ENCODE results near the gene ALKBH3. TPM values are rescaled to one million over a fixed set of nuclear protein-coding genes. Genes with fewer than 3 reads are reported as not detected.

The ALKBH3 gene
- total RNA-seq, 1 experiment from 2014 or later, result 36.7 TPM

DNA sequence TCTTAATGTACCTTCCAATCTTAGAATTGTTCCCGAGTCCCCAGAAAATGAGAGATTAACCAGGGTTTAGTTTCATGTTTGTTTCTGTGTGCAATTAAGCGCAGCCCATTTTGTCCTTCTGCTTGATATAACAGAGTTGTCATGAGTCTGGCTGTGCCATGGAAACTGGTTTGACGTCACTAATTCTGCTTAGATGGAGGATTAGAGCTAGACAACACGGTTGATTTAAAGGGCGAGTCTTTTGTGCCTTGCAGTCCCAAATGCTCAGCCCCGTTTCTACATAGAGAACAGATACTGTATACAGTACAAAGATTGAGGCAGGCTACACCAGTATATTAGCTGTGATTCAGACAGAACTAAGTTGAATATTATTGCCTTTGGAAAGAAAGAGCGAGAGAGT is 45.5 kb upstream of the ALKBH3 start:
- no TSS peak for BruUV-seq (replicated peaks)
- Histone ChIP-seq H3K79me2 (ENCODE audit: insufficient read depth, low read length) (no peaks in the 10 kb centered on the region), H3K27ac (ENCODE audit: low read depth, low read length) (no peak overlapping the region), H3K4me2 (ENCODE audit: low read length) (no peak overlapping the region), H3K27me3 (ENCODE audit: insufficient read depth, low read length) (no peaks in the 10 kb centered on the region), H3K9ac (ENCODE audit: low read length) (no peak overlapping the region), H3K9me3 (ENCODE audit: control insufficient read depth in 1 of 2, insufficient read depth in 1 of 2, low read depth in 1 of 2, low read length in 2 of 2) (no peaks in the 10 kb centered on the region), H2AFZ (ENCODE audit: low read depth, low read length, poor library complexity, severe bottlenecking) (no peak overlapping the region), H4K20me1 (ENCODE audit: insufficient read depth) (no peaks in the 10 kb centered on the region), H3K36me3 (ENCODE audit: control insufficient read depth in 1 of 2, insufficient read depth in 2 of 2, low read length in 2 of 2) (0 out of 4 replicates have a peak, but pooled peaks cover 0 to 2% of the 10 kb centered on the region in 2 experiments), H3K4me1 (ENCODE audit: control insufficient read depth in 1 of 2, insufficient read depth in 2 of 2, low read length in 2 of 2) (peaks cover 16 to 35% of the 10 kb centered on the region in 2 experiments), H3K9me2 (ENCODE audit: insufficient read depth) (no peaks in the 10 kb centered on the region), H3K4me3 (replicated peaks in 1 of 2; ENCODE audit: low read depth in 1 of 2, low read length in 2 of 2) (no peak overlapping the region)
- intact Hi-C loops (cut with micrococcal nuclease), result no loop called here
- TF ChIP-seq CBX3 (IDR thresholded peaks at IDR 0.05; ENCODE audit: low read depth) (no peak), EZH2phosphoT487 (IDR thresholded peaks at IDR 0.05; ENCODE audit: borderline replicate concordance) (no peak), POLR2AphosphoS5 (IDR thresholded peaks at IDR 0.05; ENCODE audit: low read depth, low read length) (no peak), RAD21 (IDR thresholded peaks at IDR 0.05; ENCODE audit: low read depth) (no peak), FOSL1 (IDR thresholded peaks at IDR 0.05; ENCODE audit: low read depth) (no peak), TCF7L2 (IDR thresholded peaks at IDR 0.05; ENCODE audit: borderline replicate concordance, extremely low read depth, insufficient read depth, insufficient read length) (no peak), ZNF274 (IDR thresholded peaks at IDR 0.05; ENCODE audit: low read depth, low read length) (no peak), POLR2A (IDR thresholded peaks at IDR 0.05; ENCODE audit: borderline replicate concordance, extremely low read depth, insufficient read depth, insufficient read length) (no peak)
- TF ChIP-seq, protein P1, sequence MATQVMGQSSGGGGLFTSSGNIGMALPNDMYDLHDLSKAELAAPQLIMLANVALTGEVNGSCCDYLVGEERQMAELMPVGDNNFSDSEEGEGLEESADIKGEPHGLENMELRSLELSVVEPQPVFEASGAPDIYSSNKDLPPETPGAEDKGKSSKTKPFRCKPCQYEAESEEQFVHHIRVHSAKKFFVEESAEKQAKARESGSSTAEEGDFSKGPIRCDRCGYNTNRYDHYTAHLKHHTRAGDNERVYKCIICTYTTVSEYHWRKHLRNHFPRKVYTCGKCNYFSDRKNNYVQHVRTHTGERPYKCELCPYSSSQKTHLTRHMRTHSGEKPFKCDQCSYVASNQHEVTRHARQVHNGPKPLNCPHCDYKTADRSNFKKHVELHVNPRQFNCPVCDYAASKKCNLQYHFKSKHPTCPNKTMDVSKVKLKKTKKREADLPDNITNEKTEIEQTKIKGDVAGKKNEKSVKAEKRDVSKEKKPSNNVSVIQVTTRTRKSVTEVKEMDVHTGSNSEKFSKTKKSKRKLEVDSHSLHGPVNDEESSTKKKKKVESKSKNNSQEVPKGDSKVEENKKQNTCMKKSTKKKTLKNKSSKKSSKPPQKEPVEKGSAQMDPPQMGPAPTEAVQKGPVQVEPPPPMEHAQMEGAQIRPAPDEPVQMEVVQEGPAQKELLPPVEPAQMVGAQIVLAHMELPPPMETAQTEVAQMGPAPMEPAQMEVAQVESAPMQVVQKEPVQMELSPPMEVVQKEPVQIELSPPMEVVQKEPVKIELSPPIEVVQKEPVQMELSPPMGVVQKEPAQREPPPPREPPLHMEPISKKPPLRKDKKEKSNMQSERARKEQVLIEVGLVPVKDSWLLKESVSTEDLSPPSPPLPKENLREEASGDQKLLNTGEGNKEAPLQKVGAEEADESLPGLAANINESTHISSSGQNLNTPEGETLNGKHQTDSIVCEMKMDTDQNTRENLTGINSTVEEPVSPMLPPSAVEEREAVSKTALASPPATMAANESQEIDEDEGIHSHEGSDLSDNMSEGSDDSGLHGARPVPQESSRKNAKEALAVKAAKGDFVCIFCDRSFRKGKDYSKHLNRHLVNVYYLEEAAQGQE (IDR thresholded peaks at IDR 0.05; ENCODE audit: low read depth), result no peak
- POLR2A ChIA-PET, result no interaction called here
- no peak for DNase-seq (ENCODE audit: low read depth, low spot score)
- RAD21 ChIA-PET (ENCODE audit: low non-redundant PET in 1 of 2, low total read pairs in 2 of 2, uncharacterized antibody in 2 of 2, unreplicated experiment in 2 of 2), result no interaction called here
- ATAC-seq, result no peak
- CTCF ChIA-PET, result no interaction called here
